GM23338 (cell line): ENCODE measurements around the gene PCDHGA1. TPM values are rescaled to one million over a fixed set of nuclear protein-coding genes. Genes with fewer than 3 reads are reported as not detected.

Source experiments
- ATAC-seq: fragments of 200-7000 bp; cut with Tn5 transposase; 3 replicates; pipeline ENCODE4 v1.9.1; 2020
- DNase-seq: peaks from one replicate; pipeline ENCODE4 v3.0.0-alpha.2; 2015; ENCODE audit warnings: low spot score
- H2AFZ ChIP-seq: fragments of 200-600 bp; sonication (generic); 2 replicates; pipeline ENCODE4 v1.8.0; 2016; ENCODE audit warnings: antibody characterized with exemption, mild to moderate bottlenecking, moderate library complexity
- H3F3A ChIP-seq: fragments of 200-600 bp; sonication (generic); replicated peaks from 2 replicates; pipeline ENCODE4 v1.8.0; 2017; ENCODE audit warnings: antibody characterized with exemption, mixed run types, low read depth
- H3K27ac ChIP-seq: fragments of 200-600 bp; sonication (generic); 2 replicates; pipeline ENCODE4 v1.6.1; 2016; ENCODE audit warnings: low read depth
- H3K27me3 ChIP-seq: fragments of 200-600 bp; sonication (generic); 2 replicates; pipeline ENCODE4 v1.8.0; 2016; ENCODE audit warnings: mild to moderate bottlenecking, mixed run types, moderate library complexity; ENCODE audit not compliant: insufficient read depth
- H3K36me3 ChIP-seq: fragments of 200-600 bp; sonication (generic); 2 replicates; pipeline ENCODE4 v1.8.0; 2016; ENCODE audit warnings: mild to moderate bottlenecking; ENCODE audit not compliant: insufficient read depth
- H3K4me1 ChIP-seq: fragments of 200-600 bp; sonication (generic); 2 replicates; pipeline ENCODE4 v1.8.0; 2016; ENCODE audit warnings: mild to moderate bottlenecking, moderate library complexity; ENCODE audit not compliant: insufficient read depth
- H3K4me2 ChIP-seq: fragments of 200-600 bp; sonication (generic); 2 replicates; pipeline ENCODE4 v1.7.1; 2017; ENCODE audit warnings: mixed run types
- H3K4me3 ChIP-seq: fragments of 200-600 bp; sonication (generic); 2 replicates; pipeline ENCODE4 v1.6.1; 2016; ENCODE audit warnings: mixed run types
- H3K79me2 ChIP-seq: fragments of 200-600 bp; sonication (generic); replicated peaks from 2 replicates; pipeline ENCODE4 v1.8.0; 2017; ENCODE audit warnings: mild to moderate bottlenecking; ENCODE audit not compliant: insufficient read depth
- H3K9me2 ChIP-seq: fragments of 200-600 bp; sonication (generic); 2 replicates; pipeline ENCODE4 v1.8.0; 2017; ENCODE audit not compliant: insufficient read depth
- H4K20me1 ChIP-seq: fragments of 200-600 bp; sonication (generic); replicated peaks from 2 replicates; pipeline ENCODE4 v1.8.0; 2017; ENCODE audit warnings: mild to moderate bottlenecking; ENCODE audit not compliant: insufficient read depth
- H3K27ac Mint-ChIP-seq: 2 replicates; pipeline ENCODE4 v1.8.0; 2020; ENCODE audit warnings: inconsistent platforms, mild to moderate bottlenecking, moderate library complexity, mixed read lengths
- H3K27me3 Mint-ChIP-seq: 3 replicates; pipeline ENCODE4 v1.8.0; 2022; ENCODE audit warnings: low read depth, mild to moderate bottlenecking, moderate library complexity, mixed read lengths, inconsistent platforms; ENCODE audit not compliant: insufficient read depth, poor library complexity
- H3K36me3 Mint-ChIP-seq: 3 replicates; pipeline ENCODE4 v1.8.0; 2021; ENCODE audit warnings: low read depth, mild to moderate bottlenecking, inconsistent platforms, moderate library complexity, mixed read lengths
- H3K4me1 Mint-ChIP-seq: 3 replicates; pipeline ENCODE4 v1.8.0; 2020; ENCODE audit warnings: mild to moderate bottlenecking, inconsistent platforms, mixed read lengths
- H3K4me3 Mint-ChIP-seq: 3 replicates; pipeline ENCODE4 v1.8.0; 2021; ENCODE audit warnings: moderate library complexity, mild to moderate bottlenecking, inconsistent platforms, mixed read lengths
- H3K9me3 Mint-ChIP-seq: 3 replicates; pipeline ENCODE4 v1.8.0; 2020; ENCODE audit warnings: moderate library complexity, mild to moderate bottlenecking, inconsistent platforms, mixed read lengths
- CREB1 ChIP-seq: fragments of 250-450 bp; sonication (Bioruptor Pico); IDR thresholded peaks from 2 replicates; pipeline ENCODE4 v1.5.0; 2020; ENCODE audit warnings: low read depth, mild to moderate bottlenecking, moderate library complexity
- CTCF ChIP-seq, 2 experiments: fragments of 200-600 bp in 1 of 2; sonication (generic) in 1 of 2; conservative IDR thresholded peaks; 2 replicates each; pipeline versions ENCODE4 v1.5.1 to v1.6.1; 2016 to 2017; ENCODE audit warnings: antibody characterized with exemption in 2 of 2, low read depth in 2 of 2, mild to moderate bottlenecking in 2 of 2, moderate library complexity in 1 of 2
- ETS1 ChIP-seq: IDR thresholded peaks from 2 replicates; pipeline ENCODE4 v1.6.1; 2016; ENCODE audit warnings: antibody characterized with exemption
- EZH2 ChIP-seq: fragments of 200-600 bp; sonication (generic); IDR thresholded peaks from one replicate; pipeline ENCODE4 v1.8.0; 2017; ENCODE audit warnings: antibody characterized with exemption, mild to moderate bottlenecking, low read depth; ENCODE audit not compliant: unreplicated experiment
- EZH2phosphoT487 ChIP-seq: fragments of 200-600 bp; sonication (generic); IDR thresholded peaks from one replicate; pipeline ENCODE4 v1.8.1; 2018; ENCODE audit warnings: antibody characterized with exemption; ENCODE audit not compliant: unreplicated experiment
- JUNB ChIP-seq: IDR thresholded peaks from one replicate; pipeline ENCODE4 v1.6.1; 2016; ENCODE audit warnings: antibody characterized with exemption; ENCODE audit not compliant: unreplicated experiment
- NANOG ChIP-seq: IDR thresholded peaks from 2 replicates; pipeline ENCODE4 v1.6.1; 2016; ENCODE audit warnings: antibody characterized with exemption, borderline replicate concordance
- POLR2AphosphoS5 ChIP-seq: IDR thresholded peaks from 2 replicates; pipeline ENCODE4 v1.6.1; 2016; ENCODE audit warnings: antibody characterized with exemption, low read depth
- STAT1 ChIP-seq: IDR thresholded peaks from one replicate; pipeline ENCODE4 v1.6.1; 2016; ENCODE audit warnings: antibody characterized with exemption; ENCODE audit not compliant: unreplicated experiment
- ZNF114 ChIP-seq: fragments of 250-450 bp; sonication (Bioruptor Pico); IDR thresholded peaks from 2 replicates; pipeline ENCODE4 v1.5.0; 2020; ENCODE audit warnings: mild to moderate bottlenecking, moderate library complexity
- ZNF331 ChIP-seq: fragments of 250-450 bp; sonication (Bioruptor Pico); IDR thresholded peaks from 2 replicates; pipeline ENCODE4 v1.5.0; 2020; ENCODE audit warnings: low read depth, mild to moderate bottlenecking, moderate library complexity
- polyA plus RNA-seq: library from polyadenylated mRNA; unstranded; fragments of >200 nt; fragmentation: Nextera tagmentation; extraction: Ambion mirVana; gene quantifications from 2 replicates; pipeline ENCODE4 v1.2.1, GENCODE V29; 2016
- total RNA-seq: library from RNA; depleted of rRNA; stranded (reverse); fragments of >200 nt; shearing (Covaris generic); gene quantifications from 2 replicates; pipeline ENCODE4 v1.2.3, GENCODE V29; 2014
- TF ChIP-seq, protein P1 (sequence below): IDR thresholded peaks from one replicate; pipeline ENCODE4 v1.6.1; 2018; ENCODE audit warnings: antibody characterized with exemption; ENCODE audit not compliant: unreplicated experiment
- TF ChIP-seq, protein P2 (sequence below): fragments of 250-450 bp; sonication (Bioruptor Pico); IDR thresholded peaks from 2 replicates; pipeline ENCODE4 v1.5.0; 2020; ENCODE audit warnings: mild to moderate bottlenecking, moderate library complexity

Gene PCDHGA1
- total and polyA plus RNA-seq, 2 experiments from 2014 or later: 0.39 to 1.7 TPM

DNA sequence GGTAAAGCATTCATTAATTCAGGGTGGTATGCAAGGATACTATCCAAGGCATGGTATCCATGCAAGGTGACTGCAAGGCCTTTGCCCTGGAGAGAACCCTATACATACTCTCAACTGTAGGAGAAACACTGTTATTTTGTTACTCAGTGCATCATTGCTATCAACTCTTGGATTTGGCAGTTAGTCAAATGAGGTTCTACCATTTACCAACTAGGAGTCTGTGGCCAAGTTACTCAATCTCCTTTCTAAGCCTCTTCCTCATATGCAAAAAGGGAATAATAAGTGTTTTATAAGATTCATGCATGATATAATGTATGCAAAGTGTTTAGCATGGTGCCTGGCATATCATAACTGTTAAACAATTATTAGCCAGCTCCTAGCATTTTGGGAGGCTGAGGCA, 149.5 kb downstream of the PCDHGA1 start:
- no peak overlapping the region for H2AFZ ChIP-seq
- Mint-ChIP-seq H3K27me3 (peaks cover 30% of the 10 kb centered on the region), H3K9me3 (peaks cover 26% of the 10 kb centered on the region), H3K4me1 (peaks cover 41% of the 10 kb centered on the region), H3K36me3 (peaks cover 26% of the 10 kb centered on the region), H3K27ac (no peak overlapping the region), H3K4me3 (no peak overlapping the region)
- ATAC-seq (no peak), DNase-seq (no peak)
- H3K27me3 ChIP-seq: peaks cover 32% of the 10 kb centered on the region
- 0 out of 2 replicates have a peak, but pooled peaks cover 4% of the 10 kb centered on the region for H3F3A ChIP-seq
- H3K27ac ChIP-seq: no peak overlapping the region
- H4K20me1 ChIP-seq: peaks cover 19% of the 10 kb centered on the region
- H3K36me3 ChIP-seq: no peaks in the 10 kb centered on the region
- peaks cover 20% of the 10 kb centered on the region for H3K4me1 ChIP-seq
- peaks cover 4% of the 10 kb centered on the region for H3K79me2 ChIP-seq
- H3K4me2 ChIP-seq: no peak overlapping the region
- H3K4me3 ChIP-seq: no peak overlapping the region
- TF ChIP-seq CREB1 (CRISPR knock-in tag): no peak
- no peak for TF ChIP-seq EZH2
- TF ChIP-seq ETS1: no peak
- no peak for TF ChIP-seq STAT1
- TF ChIP-seq ZNF114: no peak
- TF ChIP-seq POLR2AphosphoS5: no peak
- TF ChIP-seq NANOG: no peak
- TF ChIP-seq, protein P1, sequence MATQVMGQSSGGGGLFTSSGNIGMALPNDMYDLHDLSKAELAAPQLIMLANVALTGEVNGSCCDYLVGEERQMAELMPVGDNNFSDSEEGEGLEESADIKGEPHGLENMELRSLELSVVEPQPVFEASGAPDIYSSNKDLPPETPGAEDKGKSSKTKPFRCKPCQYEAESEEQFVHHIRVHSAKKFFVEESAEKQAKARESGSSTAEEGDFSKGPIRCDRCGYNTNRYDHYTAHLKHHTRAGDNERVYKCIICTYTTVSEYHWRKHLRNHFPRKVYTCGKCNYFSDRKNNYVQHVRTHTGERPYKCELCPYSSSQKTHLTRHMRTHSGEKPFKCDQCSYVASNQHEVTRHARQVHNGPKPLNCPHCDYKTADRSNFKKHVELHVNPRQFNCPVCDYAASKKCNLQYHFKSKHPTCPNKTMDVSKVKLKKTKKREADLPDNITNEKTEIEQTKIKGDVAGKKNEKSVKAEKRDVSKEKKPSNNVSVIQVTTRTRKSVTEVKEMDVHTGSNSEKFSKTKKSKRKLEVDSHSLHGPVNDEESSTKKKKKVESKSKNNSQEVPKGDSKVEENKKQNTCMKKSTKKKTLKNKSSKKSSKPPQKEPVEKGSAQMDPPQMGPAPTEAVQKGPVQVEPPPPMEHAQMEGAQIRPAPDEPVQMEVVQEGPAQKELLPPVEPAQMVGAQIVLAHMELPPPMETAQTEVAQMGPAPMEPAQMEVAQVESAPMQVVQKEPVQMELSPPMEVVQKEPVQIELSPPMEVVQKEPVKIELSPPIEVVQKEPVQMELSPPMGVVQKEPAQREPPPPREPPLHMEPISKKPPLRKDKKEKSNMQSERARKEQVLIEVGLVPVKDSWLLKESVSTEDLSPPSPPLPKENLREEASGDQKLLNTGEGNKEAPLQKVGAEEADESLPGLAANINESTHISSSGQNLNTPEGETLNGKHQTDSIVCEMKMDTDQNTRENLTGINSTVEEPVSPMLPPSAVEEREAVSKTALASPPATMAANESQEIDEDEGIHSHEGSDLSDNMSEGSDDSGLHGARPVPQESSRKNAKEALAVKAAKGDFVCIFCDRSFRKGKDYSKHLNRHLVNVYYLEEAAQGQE: no peak
- TF ChIP-seq, protein P2, sequence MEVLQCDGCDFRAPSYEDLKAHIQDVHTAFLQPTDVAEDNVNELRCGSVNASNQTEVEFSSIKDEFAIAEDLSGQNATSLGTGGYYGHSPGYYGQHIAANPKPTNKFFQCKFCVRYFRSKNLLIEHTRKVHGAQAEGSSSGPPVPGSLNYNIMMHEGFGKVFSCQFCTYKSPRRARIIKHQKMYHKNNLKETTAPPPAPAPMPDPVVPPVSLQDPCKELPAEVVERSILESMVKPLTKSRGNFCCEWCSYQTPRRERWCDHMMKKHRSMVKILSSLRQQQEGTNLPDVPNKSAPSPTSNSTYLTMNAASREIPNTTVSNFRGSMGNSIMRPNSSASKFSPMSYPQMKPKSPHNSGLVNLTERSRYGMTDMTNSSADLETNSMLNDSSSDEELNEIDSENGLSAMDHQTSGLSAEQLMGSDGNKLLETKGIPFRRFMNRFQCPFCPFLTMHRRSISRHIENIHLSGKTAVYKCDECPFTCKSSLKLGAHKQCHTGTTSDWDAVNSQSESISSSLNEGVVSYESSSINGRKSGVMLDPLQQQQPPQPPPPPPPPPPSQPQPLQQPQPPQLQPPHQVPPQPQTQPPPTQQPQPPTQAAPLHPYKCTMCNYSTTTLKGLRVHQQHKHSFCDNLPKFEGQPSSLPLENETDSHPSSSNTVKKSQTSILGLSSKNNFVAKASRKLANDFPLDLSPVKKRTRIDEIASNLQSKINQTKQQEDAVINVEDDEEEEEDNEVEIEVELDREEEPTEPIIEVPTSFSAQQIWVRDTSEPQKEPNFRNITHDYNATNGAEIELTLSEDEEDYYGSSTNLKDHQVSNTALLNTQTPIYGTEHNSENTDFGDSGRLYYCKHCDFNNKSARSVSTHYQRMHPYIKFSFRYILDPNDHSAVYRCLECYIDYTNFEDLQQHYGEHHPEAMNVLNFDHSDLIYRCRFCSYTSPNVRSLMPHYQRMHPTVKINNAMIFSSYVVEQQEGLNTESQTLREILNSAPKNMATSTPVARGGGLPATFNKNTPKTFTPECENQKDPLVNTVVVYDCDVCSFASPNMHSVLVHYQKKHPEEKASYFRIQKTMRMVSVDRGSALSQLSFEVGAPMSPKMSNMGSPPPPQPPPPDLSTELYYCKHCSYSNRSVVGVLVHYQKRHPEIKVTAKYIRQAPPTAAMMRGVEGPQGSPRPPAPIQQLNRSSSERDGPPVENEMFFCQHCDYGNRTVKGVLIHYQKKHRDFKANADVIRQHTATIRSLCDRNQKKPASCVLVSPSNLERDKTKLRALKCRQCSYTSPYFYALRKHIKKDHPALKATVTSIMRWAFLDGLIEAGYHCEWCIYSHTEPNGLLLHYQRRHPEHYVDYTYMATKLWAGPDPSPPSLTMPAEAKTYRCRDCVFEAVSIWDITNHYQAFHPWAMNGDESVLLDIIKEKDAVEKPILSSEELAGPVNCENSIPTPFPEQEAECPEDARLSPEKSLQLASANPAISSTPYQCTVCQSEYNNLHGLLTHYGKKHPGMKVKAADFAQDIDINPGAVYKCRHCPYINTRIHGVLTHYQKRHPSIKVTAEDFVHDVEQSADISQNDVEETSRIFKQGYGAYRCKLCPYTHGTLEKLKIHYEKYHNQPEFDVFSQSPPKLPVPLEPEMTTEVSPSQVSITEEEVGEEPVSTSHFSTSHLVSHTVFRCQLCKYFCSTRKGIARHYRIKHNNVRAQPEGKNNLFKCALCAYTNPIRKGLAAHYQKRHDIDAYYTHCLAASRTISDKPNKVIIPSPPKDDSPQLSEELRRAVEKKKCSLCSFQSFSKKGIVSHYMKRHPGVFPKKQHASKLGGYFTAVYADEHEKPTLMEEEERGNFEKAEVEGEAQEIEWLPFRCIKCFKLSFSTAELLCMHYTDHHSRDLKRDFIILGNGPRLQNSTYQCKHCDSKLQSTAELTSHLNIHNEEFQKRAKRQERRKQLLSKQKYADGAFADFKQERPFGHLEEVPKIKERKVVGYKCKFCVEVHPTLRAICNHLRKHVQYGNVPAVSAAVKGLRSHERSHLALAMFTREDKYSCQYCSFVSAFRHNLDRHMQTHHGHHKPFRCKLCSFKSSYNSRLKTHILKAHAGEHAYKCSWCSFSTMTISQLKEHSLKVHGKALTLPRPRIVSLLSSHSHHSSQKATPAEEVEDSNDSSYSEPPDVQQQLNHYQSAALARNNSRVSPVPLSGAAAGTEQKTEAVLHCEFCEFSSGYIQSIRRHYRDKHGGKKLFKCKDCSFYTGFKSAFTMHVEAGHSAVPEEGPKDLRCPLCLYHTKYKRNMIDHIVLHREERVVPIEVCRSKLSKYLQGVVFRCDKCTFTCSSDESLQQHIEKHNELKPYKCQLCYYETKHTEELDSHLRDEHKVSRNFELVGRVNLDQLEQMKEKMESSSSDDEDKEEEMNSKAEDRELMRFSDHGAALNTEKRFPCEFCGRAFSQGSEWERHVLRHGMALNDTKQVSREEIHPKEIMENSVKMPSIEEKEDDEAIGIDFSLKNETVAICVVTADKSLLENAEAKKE: no peak
- no peak for TF ChIP-seq JUNB
- TF ChIP-seq EZH2phosphoT487: no peak
- no peak for TF ChIP-seq ZNF331 (CRISPR knock-in tag)
- no peak for TF ChIP-seq CTCF (conservative IDR thresholded peaks at IDR 0.05; ENCODE audit: low read depth in 2 of 2)
- no peaks in the 10 kb centered on the region for H3K9me2 ChIP-seq
